GM03348 (cell line): ENCODE measurements around the gene ACTRT2.

ENCODE experiments used
- DNase-seq: peaks from one replicate; pipeline ENCODE4 v3.0.0; 2012; ENCODE audit warnings: low spot score

Gene ACTRT2

DNA sequence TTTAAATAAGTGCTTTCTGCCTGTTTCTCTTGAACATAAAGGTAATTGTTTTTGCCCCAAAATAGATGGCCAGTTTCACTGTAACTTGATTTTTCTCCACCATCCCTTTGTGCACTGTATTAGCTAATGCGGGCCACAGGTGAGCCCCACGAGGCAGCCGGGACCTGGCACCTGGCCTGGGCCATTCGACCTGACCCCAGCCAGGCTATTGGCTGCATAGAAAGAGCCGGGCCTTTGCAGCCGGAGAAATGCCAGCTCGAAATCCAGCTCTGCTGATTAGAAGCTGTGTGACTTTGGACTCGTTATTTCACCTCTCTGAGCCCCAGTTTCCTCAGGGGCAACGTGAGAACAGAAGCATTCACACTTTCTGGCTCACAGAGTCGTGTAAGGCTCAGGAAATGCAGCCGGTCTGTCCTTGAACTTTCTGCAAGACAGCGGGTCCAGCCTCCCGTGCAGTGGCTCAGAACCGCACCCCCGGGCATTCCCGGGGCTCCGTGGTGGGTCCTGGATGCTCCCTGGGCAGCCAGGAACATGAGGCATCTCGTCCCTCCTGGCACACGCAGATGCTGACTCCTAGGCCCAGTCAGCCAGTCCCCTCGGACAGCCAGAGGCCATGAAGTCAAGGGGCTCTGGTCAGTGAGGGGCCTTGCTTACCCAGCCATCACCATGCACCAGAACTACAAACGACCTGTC, 37.4 kb upstream of the ACTRT2 start:
- DNase-seq: no peak

- DNase-seq: no peak
These were observed 36.7 kb upstream of the ACTRT2 start for GRCh38 chr1:2984399-2985061.

GRCh38 chr1:2985067-2985561, 36.2 kb upstream of the ACTRT2 start:
- DNase-seq: no peak

DNA sequence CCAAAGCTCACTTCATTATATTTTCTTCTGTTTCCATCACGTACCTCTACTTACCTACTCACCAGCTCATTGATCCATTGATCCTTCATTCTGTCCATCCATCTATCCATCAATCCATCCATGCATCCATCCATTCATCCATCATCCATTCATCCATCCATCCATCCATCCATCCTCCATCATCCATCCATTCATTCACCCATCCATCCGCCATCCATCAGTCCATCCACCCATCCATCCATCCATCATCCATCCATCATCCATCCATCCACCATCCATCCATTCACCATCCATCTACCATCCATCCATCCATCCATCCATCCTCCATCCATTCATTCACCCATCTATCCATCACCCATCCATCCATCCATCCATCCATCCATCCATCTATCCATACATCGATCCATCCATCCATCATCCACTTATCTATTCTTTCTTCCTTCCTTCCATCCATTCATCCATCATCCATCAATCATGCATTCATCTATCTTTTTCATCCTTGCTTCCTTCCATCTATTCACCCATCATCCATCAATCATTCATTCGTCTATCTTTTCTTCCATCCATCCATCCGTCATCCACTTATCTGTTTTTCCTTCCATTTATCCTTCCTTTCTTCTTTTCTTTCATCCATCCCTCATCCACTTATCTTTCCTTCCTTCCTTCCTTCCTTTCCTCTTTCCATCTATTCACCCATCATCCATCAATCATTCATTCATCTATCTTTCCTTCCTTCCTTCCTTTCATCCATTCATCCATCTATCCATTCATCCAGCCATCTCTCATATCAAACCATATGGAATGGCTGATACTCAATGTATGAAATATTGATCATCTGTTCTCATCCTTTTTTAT, 35.3 kb upstream of the ACTRT2 start:
- DNase-seq: no peak

GRCh38 chr1:2986549-2987305, 34.5 kb upstream of the ACTRT2 start:
- DNase-seq: no peak

- no peak for DNase-seq
These were observed 33.5 kb upstream of the ACTRT2 start for GRCh38 chr1:2987773-2988172.

DNA sequence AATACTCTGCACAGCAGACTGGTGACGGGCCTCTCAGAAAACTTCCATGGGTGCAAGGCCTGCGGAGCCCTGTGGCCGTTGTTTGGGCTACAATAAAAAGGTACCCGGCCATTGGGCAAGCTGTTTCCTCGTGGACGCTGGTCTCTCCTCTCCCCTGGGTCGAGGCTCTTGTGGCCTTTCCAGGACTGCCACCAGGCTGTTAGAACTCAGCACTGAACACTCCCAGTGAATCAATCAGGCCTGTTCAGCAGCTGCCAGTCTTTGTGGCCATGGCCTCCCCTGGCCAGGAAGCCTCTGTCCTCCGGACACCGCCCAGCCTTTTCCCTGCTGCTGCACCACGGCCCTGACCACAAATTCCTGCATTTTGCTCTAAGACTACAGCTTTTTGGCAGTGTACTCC, 33.0 kb upstream of the ACTRT2 start:
- no peak for DNase-seq

DNA sequence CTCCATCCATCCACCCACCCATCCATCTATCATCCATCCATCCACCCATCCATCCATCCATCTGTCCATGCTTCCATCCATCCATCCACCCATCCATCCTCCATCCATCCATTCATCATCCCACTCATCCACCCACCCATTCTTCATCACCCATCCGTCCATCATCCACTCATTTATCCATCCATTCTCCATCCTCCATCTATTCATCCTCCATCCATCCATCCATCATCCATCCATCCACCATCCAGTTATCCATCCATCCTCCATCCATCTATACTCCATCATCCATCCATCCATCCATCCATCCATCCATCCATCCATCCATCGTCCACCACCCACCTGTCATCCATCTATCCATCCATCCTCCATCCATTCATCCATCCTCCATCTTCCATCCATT, 32.1 kb upstream of the ACTRT2 start:
- no peak for DNase-seq

- no peak for DNase-seq
These were observed 31.3 kb upstream of the ACTRT2 start for GRCh38 chr1:2989976-2990375.

- no peak for DNase-seq
These were observed 30.7 kb upstream of the ACTRT2 start for GRCh38 chr1:2990376-2991115.

- no peak for DNase-seq
These were observed 29.3 kb upstream of the ACTRT2 start for GRCh38 chr1:2991753-2992495.

- DNase-seq: no peak
These were observed 22.7 kb upstream of the ACTRT2 start for GRCh38 chr1:2998503-2999100.

GRCh38 chr1:2999138-2999537, 22.1 kb upstream of the ACTRT2 start:
- DNase-seq: no peak

DNA sequence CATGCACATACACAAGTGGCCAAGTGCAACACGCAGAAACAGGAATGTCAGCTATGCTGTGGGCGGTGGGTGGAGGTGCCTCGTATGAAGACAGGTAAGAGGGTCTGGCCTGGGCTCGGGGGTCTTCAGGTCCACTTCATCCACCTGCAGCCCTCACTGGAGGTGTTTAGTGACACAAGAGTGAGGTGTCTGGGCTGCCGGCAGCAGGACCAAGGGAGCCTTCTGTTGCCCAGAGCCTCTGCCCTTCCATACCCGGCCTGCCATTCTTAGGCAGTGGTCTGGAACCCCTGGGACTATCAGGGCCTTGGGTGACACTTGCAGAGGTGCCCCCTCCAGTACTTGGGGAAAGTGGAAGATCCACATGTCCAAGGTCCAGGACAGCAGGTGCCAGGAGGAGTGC, 21.7 kb upstream of the ACTRT2 start:
- DNase-seq: no peak

DNA sequence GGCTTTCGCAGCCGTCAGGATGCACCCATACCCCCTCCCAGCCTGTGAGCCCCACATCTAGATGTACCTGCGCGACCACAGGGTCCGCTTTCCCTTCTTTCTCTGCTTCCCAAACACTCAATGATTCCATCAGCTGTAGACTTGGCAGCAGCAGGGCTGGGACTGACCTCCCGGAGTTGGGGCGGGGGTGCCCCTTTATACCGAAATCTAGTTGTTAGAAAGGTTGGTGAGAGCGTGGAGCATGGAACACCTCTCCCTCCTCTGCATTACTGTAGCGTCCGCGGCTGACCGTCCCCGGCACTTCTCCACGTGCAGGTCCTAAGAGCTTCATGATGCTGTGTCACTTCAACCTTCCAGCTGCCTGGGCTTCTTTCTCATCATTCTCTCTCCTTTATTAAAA, 21.1 kb upstream of the ACTRT2 start:
- no peak for DNase-seq

- no peak for DNase-seq
These were observed 20.4 kb upstream of the ACTRT2 start for GRCh38 chr1:3000671-3001470.

GRCh38 chr1:3001471-3002348, 19.6 kb upstream of the ACTRT2 start:
- no peak for DNase-seq

DNA sequence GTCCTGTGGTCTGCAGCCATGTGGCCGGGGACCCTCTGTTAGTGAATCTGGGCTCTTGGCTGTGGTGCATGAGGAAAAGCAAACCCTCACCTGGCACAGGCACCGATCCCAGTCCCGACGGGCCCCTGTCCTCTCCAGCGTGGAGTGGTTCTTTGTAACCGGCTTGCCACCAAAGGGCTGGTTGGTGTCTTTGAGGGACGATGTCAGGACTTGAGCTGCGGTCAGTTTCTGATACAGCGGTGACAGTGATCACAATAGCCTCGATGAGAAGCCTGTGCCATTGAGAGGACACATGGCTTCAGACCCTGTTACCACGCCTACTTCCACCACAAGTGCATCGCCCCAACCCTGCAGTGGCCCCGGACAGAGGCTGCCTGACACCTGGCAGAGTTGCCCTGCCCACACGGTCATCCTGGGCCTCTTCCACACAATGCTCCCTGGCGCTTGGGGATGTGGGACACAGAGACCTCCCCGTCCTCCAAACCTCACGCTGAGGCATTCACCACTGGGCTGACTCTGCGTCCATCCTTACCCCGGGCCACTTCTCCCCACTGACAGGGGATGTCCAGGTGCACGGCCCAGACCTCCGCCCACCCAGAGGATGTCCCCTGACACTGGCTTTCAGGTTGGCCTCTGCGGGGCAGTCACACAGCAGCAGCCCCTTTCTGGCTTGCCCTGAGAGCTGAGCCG, 18.8 kb upstream of the ACTRT2 start:
- no peak for DNase-seq
